ENCODE results near the gene PPP6R2.
"Not testable (repeated sequence)": the region's sequence is repeated elsewhere in the genome, so short reads cannot be mapped to it uniquely, and the experiment has no call there.

The PPP6R2 gene

DNA sequence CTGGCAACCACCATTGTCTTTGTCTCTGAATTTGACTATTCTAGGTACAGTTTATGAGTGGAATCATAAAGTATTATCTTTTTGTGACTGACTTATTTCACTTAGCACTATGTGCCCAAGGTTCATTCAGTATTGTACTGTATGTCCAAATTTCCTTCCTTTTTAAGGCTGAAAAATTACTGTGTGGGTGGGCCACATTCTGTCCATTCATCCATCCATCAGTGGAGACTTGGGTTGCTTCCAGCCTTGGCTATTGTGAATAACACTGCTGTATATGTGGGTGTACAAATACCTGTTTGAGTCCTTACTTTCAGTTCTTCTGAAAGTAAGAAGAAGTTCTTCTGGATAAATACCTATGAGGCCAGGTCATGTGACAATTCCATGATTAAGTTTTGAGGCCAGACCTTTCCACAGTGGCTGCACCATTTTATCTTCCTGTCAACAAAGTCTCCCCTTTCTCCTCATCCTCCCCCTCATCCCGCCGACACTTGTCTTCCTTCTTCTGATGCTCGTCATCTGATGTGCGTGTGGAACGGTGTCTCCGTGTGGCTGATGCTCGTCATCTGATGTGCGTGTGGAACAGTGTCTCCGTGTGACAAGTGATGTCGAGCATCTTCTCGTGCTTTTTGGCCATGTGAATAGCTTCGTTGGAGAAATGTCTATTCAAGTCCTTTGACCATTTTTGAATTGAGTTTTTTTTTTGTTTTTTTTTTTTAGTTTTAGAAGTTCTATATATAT is 82.2 kb downstream of the PPP6R2 start:
- DNase-seq (ENCODE audit: low read depth, low spot score), result no peak

- no peak for DNase-seq (ENCODE audit: low read depth, low spot score)
Measured at GRCh38 chr22:50432131-50432876, 89.2 kb downstream of the PPP6R2 start.

DNA sequence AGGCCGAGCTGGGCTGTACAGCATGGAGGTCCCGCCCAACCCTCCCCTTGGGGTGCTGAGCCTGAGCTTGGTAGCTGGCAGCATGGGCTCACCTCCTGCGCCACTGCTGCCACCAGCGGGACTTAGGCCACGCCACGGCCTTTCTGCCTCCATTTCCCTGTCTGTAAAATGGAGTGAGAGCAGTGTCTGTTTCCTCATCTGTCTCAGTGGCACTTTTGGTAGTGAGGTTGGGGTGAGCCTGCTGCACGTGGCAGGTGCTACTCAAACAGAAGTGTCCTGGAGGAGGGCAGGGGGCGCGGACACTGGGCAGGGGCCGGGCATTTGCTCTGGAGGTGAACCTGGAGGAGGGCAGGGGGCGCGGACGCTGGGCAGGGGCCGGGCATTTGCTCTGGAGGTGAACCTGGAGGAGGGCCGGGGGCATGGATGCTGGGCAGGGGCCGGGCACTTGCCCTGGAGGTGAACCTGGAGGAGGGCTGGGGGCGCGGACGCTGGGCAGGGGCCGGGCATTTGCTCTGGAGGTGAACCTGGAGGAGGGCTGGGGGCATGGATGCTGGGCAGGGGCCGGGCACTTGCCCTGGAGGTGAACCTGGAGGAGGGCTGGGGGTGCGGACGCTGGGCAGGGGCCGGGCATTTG is 89.9 kb downstream of the PPP6R2 start:
- not testable (repeated sequence) for DNase-seq (ENCODE audit: low read depth, low spot score)

DNA sequence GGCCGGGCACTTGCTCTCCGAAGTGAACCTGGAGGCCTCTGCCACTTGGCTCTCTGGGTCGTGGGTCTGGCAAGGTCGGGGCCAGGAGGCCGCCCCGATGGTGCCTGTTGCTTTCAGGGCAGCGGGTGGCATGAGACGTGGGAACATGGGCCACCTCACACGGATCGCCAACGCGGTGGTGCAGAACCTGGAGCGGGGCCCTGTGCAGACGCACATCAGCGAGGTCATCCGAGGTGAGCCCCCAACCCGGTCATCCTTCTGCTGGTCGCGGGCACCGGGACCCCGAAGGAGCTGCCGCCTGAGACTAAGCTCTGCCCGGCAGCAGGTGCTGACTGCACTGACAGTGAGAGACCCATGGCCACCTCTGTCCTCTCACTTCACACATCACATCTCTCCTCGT is 91.7 kb downstream of the PPP6R2 start:
- no peak for DNase-seq (ENCODE audit: low read depth, low spot score)

GRCh38 chr22:50435291-50436014 is 92.3 kb downstream of the PPP6R2 start:
- no peak for DNase-seq (ENCODE audit: low read depth, low spot score)

- no peak for DNase-seq (ENCODE audit: low read depth, low spot score)
Measured at GRCh38 chr22:50436015-50436830, 93.1 kb downstream of the PPP6R2 start.

- no peak for DNase-seq (ENCODE audit: low read depth, low spot score)
Measured at GRCh38 chr22:50436841-50437341, 93.8 kb downstream of the PPP6R2 start.

GRCh38 chr22:50437511-50438304 is 94.6 kb downstream of the PPP6R2 start:
- no peak for DNase-seq (ENCODE audit: low read depth, low spot score)

DNA sequence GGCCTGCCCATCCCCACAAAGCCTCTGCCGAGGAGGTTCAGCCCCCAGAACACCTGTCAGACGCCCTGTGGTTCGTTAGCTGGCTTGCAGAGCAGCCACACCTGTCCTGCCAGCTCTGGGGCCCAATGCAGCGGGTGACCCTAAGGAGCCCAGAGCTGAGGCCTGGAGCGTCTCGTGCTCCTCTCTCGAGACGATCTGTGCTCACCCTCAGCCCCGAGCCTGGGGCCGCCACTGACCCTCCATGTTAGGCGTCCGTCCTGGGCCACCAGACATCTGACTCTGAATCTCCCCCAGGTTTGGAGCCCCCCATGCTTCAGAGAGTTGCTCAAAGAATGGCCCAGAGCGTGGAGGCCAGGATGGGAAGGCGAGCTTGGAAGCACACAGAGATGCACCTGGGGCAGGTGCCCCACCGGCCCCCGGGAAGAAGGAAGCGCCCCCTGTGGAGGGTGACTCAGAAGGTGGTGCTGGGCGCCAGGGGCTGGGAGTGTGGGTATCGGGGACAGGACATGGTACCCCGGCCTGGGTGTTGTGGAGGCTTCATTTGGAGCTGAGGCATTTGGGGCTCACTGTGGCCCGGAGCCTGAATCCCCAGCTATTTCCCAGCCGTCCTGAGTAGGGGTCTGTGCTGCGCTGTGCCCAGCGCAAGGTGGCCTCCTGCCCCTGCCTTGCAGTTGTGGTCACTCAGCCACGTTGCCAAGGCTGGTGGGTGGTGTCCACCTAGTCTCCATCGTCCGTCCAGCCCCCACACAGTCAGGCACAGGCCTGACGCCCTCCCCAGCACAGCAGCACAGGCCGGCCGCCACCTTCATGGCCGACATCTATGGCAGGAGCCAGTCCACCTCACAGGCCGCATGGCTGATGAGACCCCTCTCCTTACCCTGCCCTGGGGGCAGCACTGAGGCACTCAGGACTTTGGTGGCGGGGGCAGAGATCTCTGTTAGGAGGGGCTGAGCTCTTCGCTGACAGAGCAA is 95.5 kb downstream of the PPP6R2 start:
- no peak for DNase-seq (ENCODE audit: low read depth, low spot score)

DNA sequence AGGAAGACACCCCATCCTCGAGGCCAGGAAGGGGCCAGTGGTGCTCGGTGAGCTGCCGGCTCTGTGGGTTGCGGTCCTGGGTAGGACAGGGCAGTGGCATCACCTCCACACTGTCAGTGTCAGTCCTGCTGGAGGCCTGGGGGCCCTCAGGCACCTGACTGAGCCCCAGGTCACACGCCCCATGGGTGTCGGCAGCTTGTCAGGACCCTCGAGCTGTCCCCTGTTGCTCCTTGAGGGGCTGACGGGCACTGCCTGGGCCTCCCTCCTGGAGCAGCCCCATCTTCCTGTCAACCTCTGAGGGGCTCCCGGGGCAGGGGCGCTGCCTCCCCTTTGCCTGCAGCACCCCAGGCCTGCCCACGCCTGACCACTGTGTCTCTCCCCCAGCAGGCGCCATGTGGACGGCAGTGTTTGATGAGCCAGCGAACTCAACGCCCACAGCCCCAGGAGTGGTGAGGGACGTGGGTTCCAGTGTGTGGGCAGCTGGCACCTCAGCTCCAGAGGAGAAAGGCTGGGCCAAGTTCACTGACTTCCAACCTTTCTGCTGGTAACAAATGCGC is 96.3 kb downstream of the PPP6R2 start:
- no peak for DNase-seq (ENCODE audit: low read depth, low spot score)

DNA sequence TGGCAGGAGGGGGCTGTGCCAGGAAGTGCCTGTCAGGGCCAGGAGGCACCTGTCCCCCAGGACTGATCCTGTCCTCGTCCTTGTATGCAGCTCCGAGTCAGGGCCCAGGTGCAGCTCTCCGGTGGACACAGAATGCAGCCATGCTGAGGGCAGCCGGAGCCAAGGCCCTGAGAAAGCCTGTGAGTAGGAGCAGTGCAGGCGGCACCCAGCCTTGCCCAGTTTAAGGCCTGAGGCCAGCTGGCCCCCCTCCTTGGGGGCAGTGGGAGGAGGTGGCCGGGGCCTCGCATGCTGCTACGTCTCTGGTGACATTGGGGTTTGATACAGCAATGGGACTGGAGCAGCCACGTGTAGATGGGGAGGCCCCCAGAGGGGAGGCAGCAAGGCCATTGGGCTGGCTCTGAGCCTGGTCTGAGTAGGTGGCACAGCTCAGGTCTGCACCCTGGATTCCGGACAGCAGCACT is 96.8 kb downstream of the PPP6R2 start:
- DNase-seq (ENCODE audit: low read depth, low spot score), result no peak

GRCh38 chr22:50440544-50441249 is 97.6 kb downstream of the PPP6R2 start:
- no peak for DNase-seq (ENCODE audit: low read depth, low spot score)

DNA sequence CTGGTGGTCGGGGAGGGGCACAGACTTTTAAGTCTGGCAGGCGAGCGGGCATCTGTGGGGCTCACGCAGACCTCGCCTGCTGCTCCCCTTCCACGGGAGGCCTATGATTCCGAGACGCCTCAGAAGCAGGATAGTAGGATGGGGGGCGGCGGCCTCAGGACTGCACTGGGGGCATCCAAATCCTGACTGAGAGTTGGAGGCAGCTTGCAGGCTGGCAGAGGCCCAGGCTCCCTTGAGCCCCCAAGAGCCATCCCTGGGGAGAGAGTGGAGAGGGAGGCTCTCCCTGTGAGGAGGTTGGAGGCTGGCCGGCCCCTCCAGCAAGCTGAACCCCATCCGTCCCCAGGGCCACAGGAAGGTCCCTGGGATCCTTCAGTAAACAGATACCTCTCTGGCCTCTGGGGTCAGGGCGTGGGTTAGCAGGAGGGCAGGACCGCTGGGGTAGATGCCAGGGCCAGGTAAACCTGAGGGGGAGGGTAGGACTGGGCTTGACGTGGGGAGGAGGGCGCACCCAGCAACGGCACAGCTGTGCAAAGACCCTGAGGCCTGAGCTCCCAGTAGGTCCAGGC is 98.4 kb downstream of the PPP6R2 start:
- no peak for DNase-seq (ENCODE audit: low read depth, low spot score)

- no peak for DNase-seq (ENCODE audit: low read depth, low spot score)
Measured at GRCh38 chr22:50443197-50443596, 100.1 kb downstream of the PPP6R2 start.

- DNase-seq (ENCODE audit: low read depth, low spot score), result no peak
Measured at GRCh38 chr22:50443801-50444625, 100.9 kb downstream of the PPP6R2 start.

GRCh38 chr22:50444663-50445062 is 101.5 kb downstream of the PPP6R2 start:
- DNase-seq (ENCODE audit: low read depth, low spot score), result no peak

Measured in ELF-1 (cell line).